ENCODE data around the gene RNF182. TPM values are rescaled to one million over a fixed set of nuclear protein-coding genes. Genes with fewer than 3 reads are reported as not detected.
"Not testable (repeated sequence)": the region's sequence is repeated elsewhere in the genome, so short reads cannot be mapped to it uniquely, and the experiment has no call there.

The RNF182 gene
- polyA plus RNA-seq, result not detected

GRCh38 chr6:13924949-13925881 lies at the start of gene RNF182:
Gene RNF182, plus strand, starts transcription at chr6:13924952. Its CDS starts 52,168 bp downstream, at chr6:13977120.
- peak in 1 of 3 donors; percentile 0 for DNase-seq
- no peaks in the 10 kb centered on the region for H3K36me3 Mint-ChIP-seq
- peak within 1 kb of the TSS; percentile 73 to 85 (median 83) for H3K4me3 Mint-ChIP-seq
- H3K9me3 Mint-ChIP-seq, result peaks cover 0 to 6% (median 0%) of the 10 kb centered on the region in 6 donors
- peaks cover 13 to 48% (median 22%) of the 10 kb centered on the region in 3 donors for H3K27me3 Mint-ChIP-seq (ENCODE audit: low read depth in 3 of 3)
- peaks cover 12 to 17% of the 10 kb centered on the region in 2 donors for H3K4me1 Mint-ChIP-seq
- H3K27ac Mint-ChIP-seq, result no peak within 1 kb of the TSS

GRCh38 chr6:13877051-13877450 lies 47.7 kb upstream of the RNF182 start:
- Mint-ChIP-seq H3K4me3 (no peak overlapping the region), H3K27ac (no peak overlapping the region), H3K9me3 (peaks cover 0 to 4% (median 0%) of the 10 kb centered on the region in 6 donors), H3K36me3 (no peaks in the 10 kb centered on the region), H3K27me3 (ENCODE audit: low read depth in 3 of 3) (peaks cover 1 to 12% (median 6%) of the 10 kb centered on the region in 3 donors), H3K4me1 (peaks cover 8 to 16% of the 10 kb centered on the region in 2 donors)
- no peak for DNase-seq

- not testable (repeated sequence) for H3K9me3 Mint-ChIP-seq, H3K4me1 Mint-ChIP-seq, H3K27ac Mint-ChIP-seq, H3K4me3 Mint-ChIP-seq, DNase-seq, H3K36me3 Mint-ChIP-seq
- peaks cover 1 to 11% (median 2%) of the 10 kb centered on the region in 3 donors for H3K27me3 Mint-ChIP-seq (ENCODE audit: low read depth in 3 of 3)
Observed at GRCh38 chr6:13880061-13880663, 44.6 kb upstream of the RNF182 start.

GRCh38 chr6:13881621-13882165 lies 43.1 kb upstream of the RNF182 start:
- DNase-seq, result no peak
- H3K9me3 Mint-ChIP-seq, result peaks cover 0 to 2% (median 0%) of the 10 kb centered on the region in 6 donors
- peaks cover 1 to 11% (median 2%) of the 10 kb centered on the region in 3 donors for H3K27me3 Mint-ChIP-seq (ENCODE audit: low read depth in 3 of 3)
- H3K27ac Mint-ChIP-seq, result no peak overlapping the region
- no peak overlapping the region for H3K4me3 Mint-ChIP-seq
- H3K4me1 Mint-ChIP-seq, result no peaks in the 10 kb centered on the region
- no peaks in the 10 kb centered on the region for H3K36me3 Mint-ChIP-seq

- no peak overlapping the region for H3K4me3 Mint-ChIP-seq
- peaks cover 1 to 6% (median 3%) of the 10 kb centered on the region in 3 donors for H3K27me3 Mint-ChIP-seq (ENCODE audit: low read depth in 3 of 3)
- H3K27ac Mint-ChIP-seq, result no peak overlapping the region
- H3K4me1 Mint-ChIP-seq, result no peaks in the 10 kb centered on the region
- H3K9me3 Mint-ChIP-seq, result no peaks in the 10 kb centered on the region
- DNase-seq, result no peak
- H3K36me3 Mint-ChIP-seq, result no peaks in the 10 kb centered on the region
Observed at GRCh38 chr6:13883966-13884365, 40.8 kb upstream of the RNF182 start.

GRCh38 chr6:13884397-13884796 lies 40.4 kb upstream of the RNF182 start:
- Mint-ChIP-seq H3K4me3 (no peak overlapping the region), H3K36me3 (no peaks in the 10 kb centered on the region), H3K4me1 (no peaks in the 10 kb centered on the region), H3K27me3 (ENCODE audit: low read depth in 3 of 3) (peaks cover 1 to 4% (median 3%) of the 10 kb centered on the region in 3 donors), H3K27ac (no peak overlapping the region), H3K9me3 (no peaks in the 10 kb centered on the region)
- no peak for DNase-seq

GRCh38 chr6:13885601-13886000 lies 39.2 kb upstream of the RNF182 start:
- H3K4me1 Mint-ChIP-seq, result no peaks in the 10 kb centered on the region
- H3K27ac Mint-ChIP-seq, result no peak overlapping the region
- H3K36me3 Mint-ChIP-seq, result no peaks in the 10 kb centered on the region
- DNase-seq, result no peak
- H3K4me3 Mint-ChIP-seq, result no peak overlapping the region
- H3K27me3 Mint-ChIP-seq (ENCODE audit: low read depth in 3 of 3), result peaks cover 0 to 3% (median 3%) of the 10 kb centered on the region in 3 donors
- no peaks in the 10 kb centered on the region for H3K9me3 Mint-ChIP-seq

GRCh38 chr6:13886949-13887348 lies 37.8 kb upstream of the RNF182 start:
- Mint-ChIP-seq H3K36me3 (no peaks in the 10 kb centered on the region), H3K4me3 (no peak overlapping the region), H3K27me3 (ENCODE audit: low read depth in 3 of 3) (peaks cover 0 to 2% (median 0%) of the 10 kb centered on the region in 3 donors), H3K9me3 (no peaks in the 10 kb centered on the region), H3K27ac (no peak overlapping the region), H3K4me1 (no peaks in the 10 kb centered on the region)
- DNase-seq, result no peak

- Mint-ChIP-seq H3K27me3 (ENCODE audit: low read depth in 3 of 3) (peaks cover 1 to 2% (median 2%) of the 10 kb centered on the region in 3 donors), H3K36me3 (no peaks in the 10 kb centered on the region), H3K4me3 (no peak overlapping the region), H3K4me1 (no peaks in the 10 kb centered on the region), H3K27ac (no peak overlapping the region), H3K9me3 (no peaks in the 10 kb centered on the region)
- DNase-seq, result no peak
Observed at GRCh38 chr6:13892017-13892645, 32.6 kb upstream of the RNF182 start.

GRCh38 chr6:13902922-13903321 lies 21.8 kb upstream of the RNF182 start:
- DNase-seq, result no peak
- Mint-ChIP-seq H3K27me3 (ENCODE audit: low read depth in 3 of 3) (peaks cover 0 to 11% (median 8%) of the 10 kb centered on the region in 3 donors), H3K9me3 (no peaks in the 10 kb centered on the region), H3K4me3 (no peak overlapping the region), H3K4me1 (no peaks in the 10 kb centered on the region), H3K36me3 (no peaks in the 10 kb centered on the region), H3K27ac (no peak overlapping the region)

GRCh38 chr6:13903364-13903763 lies 21.4 kb upstream of the RNF182 start:
- H3K27me3 Mint-ChIP-seq (ENCODE audit: low read depth in 3 of 3), result peaks cover under 1 to 10% (median 8%) of the 10 kb centered on the region in 3 donors

GRCh38 chr6:13907001-13907350 lies 17.8 kb upstream of the RNF182 start:
- no peak overlapping the region for H3K27ac Mint-ChIP-seq
- no peaks in the 10 kb centered on the region for H3K4me1 Mint-ChIP-seq
- peaks cover 1 to 11% (median 6%) of the 10 kb centered on the region in 3 donors for H3K27me3 Mint-ChIP-seq (ENCODE audit: low read depth in 3 of 3)
- H3K36me3 Mint-ChIP-seq, result no peaks in the 10 kb centered on the region
- no peak overlapping the region for H3K4me3 Mint-ChIP-seq
- DNase-seq, result no peak
- no peaks in the 10 kb centered on the region for H3K9me3 Mint-ChIP-seq

More at GRCh38 chr6:13903364-13903763, 21.4 kb upstream of the RNF182 start:
- no peak overlapping the region for H3K4me3 Mint-ChIP-seq
- no peaks in the 10 kb centered on the region for H3K4me1 Mint-ChIP-seq
- no peaks in the 10 kb centered on the region for H3K36me3 Mint-ChIP-seq
- no peaks in the 10 kb centered on the region for H3K9me3 Mint-ChIP-seq
- DNase-seq, result no peak
- no peak overlapping the region for H3K27ac Mint-ChIP-seq

- Mint-ChIP-seq H3K4me3 (no peak overlapping the region), H3K27ac (no peak overlapping the region), H3K9me3 (no peaks in the 10 kb centered on the region), H3K4me1 (no peaks in the 10 kb centered on the region), H3K27me3 (ENCODE audit: low read depth in 3 of 3) (peaks cover 1 to 11% (median 8%) of the 10 kb centered on the region in 3 donors), H3K36me3 (no peaks in the 10 kb centered on the region)
- no peak for DNase-seq
Observed at GRCh38 chr6:13907614-13908215, 17.0 kb upstream of the RNF182 start.
